AG08396 (cell line): ENCODE data around the gene ARHGAP44.

ENCODE experiments used
- DNase-seq: peaks from one replicate; pipeline ENCODE4 v3.0.0; 2012; ENCODE audit warnings: low spot score, mixed read lengths

ARHGAP44 gene

DNA sequence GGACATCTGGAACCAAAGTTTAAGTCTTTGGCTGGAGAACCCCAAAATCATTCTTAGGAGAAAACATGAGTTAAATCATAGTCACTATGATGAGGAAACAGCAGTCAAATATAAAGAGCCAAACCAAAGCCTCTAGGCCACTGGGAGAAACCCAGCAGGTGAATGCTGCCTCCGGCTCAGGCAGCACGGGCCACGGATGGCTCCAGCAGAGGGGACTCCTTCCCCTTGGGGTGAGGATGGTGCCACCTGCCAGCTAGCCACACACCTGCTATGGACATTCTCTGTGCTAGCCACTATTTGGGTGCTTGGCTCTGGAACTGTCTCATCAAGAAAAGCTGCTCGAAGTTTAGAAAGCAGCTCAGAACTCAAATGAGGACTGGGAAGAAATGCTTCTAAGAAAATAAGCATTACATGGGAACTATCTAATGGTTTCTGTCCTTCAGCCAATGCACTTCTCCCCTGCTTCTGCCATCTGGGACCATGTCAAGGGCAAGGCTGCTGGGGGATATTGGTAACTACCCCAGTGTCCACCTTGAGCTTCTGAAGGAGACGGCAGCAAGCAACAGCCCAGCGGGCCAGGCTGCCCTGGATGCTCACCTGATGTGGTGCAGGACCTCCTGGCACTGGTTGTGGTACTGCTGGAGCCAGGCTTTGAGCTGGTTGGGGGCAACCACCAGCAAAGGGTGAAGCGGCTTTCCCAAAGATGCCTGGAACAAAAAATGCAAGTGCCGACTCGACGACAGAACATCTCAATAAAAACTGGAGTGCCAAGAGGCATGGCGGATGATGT lies 206.0 kb downstream of the ARHGAP44 start:
- DNase-seq: no peak

DNA sequence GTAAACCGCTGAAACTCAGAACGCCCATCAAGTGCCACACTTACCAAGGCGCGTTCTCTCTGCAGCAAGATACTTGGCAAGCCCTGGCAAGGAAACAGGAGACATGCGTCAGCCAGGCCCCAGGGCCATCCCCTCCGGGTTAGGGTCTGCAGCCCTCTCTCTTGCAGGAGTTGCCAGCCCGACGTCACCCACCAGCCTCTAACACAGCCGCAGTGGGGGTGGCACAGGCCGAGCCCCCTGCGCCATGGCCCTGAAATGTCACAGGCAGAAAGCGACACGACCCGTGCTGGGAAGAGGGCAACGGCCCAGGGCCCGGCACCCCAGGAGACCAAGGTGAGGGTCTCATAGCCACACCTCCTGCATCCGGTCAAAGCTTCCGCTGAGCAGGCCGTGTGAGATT lies 206.6 kb downstream of the ARHGAP44 start:
- no peak for DNase-seq

DNA sequence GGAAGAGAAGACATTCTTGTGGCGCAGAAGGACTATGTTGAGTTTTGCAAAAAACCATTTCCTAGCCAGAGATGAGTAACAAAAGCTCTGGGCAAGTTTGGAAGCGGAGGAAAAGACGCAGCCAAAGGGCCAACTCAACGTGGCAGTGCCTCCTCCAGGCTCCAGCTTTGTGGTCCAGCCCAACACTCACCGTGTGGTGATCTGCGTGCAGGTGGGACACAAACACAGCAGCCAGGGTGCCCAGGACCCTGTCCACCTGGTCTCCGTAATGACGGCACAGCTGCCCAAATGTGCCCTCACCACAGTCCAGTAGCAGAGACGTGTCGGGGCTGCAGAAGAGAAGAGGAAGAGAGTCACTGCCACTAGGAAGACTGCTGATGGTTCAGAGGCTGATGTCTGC lies 207.1 kb downstream of the ARHGAP44 start:
- DNase-seq: no peak

- DNase-seq: no peak
Observed at GRCh38 chr17:12996941-12997340, 207.6 kb downstream of the ARHGAP44 start.

DNA sequence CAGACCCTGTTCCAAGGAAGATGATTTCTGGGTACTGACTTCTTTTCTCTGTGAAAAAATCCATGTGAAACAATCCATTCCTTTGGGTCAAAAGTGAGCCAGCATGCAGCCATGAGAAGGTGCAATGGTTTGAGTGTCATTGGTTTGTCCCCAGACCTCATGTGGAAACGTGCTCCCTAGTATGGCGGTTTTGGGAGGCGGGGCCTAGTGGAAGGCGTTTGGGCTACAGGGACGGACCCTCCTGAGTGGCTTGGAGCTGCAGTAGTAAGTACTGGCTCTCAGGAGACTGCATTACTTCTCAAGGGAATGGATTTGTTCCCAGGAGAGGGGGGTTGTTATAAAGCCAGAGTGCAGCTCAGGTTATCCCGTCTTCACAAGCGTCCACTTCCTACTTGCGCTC lies 209.2 kb downstream of the ARHGAP44 start:
- no peak for DNase-seq

- DNase-seq: no peak
Observed at GRCh38 chr17:12998874-12999273, 209.6 kb downstream of the ARHGAP44 start.

DNA sequence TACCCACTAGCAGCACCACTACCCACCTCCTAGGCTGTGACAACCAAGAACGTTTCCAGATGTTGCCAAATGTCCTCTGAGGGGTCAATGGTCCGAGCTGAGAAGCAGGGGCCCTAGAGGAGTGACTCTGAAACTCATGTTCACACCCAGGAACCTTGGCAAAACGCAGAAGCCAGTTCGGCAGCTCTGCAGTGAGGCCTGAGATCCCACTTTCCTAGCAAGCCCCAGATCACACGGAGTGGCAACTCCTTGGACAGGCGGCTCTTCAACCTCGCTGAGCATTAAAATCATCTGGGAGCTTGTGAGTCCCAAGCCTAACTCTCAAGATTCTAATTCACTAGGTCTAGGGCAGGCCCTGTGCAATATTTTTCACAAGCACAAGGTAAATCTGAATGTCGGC lies 211.3 kb downstream of the ARHGAP44 start:
- no peak for DNase-seq

DNA sequence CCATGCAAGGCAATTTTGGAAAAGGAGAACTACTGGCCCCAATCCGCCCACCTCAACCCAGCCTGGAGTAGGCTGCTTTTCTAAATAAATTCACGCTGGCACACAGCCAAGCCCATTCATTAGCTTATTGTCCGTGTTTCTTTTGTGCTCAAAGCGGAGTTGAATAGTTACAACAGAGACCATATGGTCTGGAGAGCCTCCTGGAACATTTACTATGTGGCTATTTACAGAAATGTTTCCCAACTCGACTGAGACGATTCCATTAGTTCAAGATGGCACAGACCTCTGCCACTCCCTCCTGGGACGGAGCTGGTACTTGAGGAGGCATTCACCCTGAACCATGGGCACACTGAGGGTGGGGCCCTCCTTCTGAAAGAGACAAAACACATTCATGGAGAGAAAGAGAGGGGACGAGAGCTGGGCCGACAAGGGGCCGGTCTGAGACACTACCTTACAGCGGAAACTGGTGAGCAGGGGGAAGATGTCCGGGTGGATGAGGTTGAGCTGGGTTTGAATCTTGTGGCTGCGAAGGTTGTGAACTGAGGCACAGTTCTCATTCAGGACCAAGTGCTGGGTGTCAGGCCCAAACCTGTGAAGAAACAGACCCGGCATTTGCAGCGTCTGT lies 212.8 kb downstream of the ARHGAP44 start:
- DNase-seq: no peak

DNA sequence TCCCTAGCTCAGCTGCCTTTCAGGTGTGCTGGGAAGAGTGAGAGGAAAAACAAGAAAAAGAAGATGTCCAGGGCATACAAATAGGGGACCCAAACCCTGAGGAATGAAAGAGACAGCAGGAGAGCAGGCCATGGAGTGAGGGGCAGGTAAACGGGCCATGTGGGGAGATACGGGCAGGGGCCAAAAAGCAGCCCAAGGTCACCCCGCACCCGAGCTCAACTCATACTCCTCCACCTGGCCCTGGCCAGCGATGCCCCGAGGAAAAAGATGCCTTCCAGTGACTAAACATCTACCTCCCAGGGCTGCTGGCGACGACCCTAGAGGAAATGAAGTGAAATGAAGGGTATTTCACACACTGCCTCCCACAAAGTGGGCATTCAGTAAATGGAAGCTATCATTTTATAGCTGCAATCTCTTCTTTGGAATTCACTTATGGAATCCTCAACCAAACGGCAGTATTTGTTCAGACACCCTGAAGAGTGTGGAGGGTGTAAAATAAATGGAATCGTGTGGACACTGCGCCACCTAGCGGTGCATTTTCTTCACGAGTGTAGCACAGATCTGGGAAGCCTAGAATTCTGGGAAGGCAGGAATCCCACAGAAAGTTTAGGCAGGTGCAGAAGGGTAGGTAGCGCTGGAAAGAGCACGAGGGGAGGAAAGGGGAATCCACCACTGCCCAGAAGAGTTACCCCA lies 213.6 kb downstream of the ARHGAP44 start:
- peak; percentile 78 for DNase-seq

DNA sequence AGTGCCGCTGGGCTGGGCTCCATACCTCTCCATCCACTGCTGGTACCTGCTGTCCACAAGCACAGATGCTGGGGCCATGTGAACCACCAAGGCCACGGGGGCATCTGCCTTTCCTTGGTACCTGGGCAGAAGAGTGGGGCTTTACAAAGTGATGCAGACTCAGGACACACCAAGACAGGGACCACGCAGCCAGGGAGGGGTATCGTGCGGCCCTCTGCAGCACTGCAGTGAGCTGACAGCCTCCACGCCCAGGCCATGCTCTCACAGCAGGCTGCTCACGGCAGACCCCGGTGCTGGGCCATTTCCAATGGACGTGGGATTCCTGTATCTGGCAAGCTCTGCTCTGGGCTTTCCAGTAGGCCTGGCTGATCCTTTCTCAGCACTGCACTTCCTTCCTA lies 214.2 kb downstream of the ARHGAP44 start:
- no peak for DNase-seq

GRCh38 chr17:13003927-13004326 lies 214.6 kb downstream of the ARHGAP44 start:
- no peak for DNase-seq

DNA sequence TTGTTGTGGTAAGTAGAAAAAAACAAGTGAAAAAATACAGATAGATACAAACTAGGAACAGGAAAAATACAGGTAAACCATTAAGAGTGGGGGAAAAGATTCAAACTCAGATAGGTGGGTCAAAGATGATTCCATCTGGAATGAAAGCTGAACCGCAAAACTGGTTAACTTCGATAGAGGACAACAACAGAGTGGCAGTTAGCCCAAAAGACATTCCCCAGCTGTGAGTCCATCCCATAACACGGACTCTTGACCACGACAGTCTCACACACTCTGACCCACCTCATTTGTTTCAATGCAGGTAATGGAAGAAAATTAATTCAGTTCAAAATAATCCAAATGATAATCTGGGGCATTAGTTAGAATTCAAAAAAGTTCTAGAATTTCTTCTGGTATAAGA lies 215.0 kb downstream of the ARHGAP44 start:
- DNase-seq: no peak

DNA sequence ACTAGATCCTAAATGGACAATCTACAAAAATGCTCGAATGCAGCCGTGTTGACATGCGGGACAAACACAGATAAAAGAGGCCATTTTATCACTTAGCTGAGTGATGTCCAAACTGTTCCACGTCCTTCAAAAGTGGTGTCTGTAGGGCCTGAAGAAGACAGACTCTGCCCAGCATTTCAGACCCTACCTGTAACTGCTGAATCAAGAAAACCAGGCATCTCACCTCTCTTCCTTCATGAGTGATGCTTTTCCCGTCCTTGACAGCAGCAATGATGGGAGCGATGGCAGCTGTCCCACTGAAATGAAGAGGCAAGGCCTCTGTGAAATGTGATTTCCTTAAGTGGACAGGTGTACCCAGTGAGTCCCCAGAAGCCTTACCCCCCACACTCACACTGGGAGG lies 216.2 kb downstream of the ARHGAP44 start:
- no peak for DNase-seq

- DNase-seq: no peak
Observed at GRCh38 chr17:13008461-13008860, 219.2 kb downstream of the ARHGAP44 start.

DNA sequence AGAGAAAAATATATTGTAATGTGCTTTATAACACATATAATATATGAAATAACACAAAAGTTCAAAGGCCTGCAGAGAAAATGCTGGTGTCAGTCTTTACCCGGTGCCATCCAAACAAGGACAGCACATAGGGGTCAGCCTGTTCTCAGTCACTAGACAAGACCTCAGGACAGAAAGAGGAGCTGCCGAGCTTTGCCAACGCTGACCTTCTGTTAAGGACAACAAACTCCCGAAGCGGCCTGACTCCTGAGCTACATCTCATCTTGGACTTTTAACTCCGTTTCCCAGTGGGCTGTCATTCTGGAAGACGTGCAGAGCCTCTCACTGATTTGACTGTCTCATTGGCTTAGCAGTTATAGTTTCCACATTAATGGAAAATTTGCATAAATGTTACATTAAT lies 221.7 kb downstream of the ARHGAP44 start:
- DNase-seq: no peak

DNA sequence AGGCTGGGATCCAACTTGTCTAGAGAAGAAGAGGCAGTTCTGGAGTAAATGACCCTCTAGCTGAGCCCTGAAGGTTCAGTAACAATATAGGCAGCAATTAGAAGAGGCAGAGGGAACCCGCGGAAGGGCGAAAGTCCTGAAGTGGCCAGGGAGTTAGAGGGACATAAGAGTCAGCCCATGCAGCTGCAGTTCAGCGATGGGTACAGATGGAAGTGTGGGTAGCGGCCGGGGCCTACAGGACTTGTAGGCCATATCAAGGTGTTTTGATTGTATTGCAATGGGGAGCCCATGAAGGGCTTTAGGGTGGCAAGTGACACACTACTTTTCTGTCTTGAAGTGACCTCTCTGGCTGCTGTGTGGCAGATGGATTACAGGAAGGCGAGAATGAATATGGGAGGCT lies 225.5 kb downstream of the ARHGAP44 start:
- no peak for DNase-seq

- peak; percentile 63 for DNase-seq
Observed at GRCh38 chr17:13016881-13017654, 227.8 kb downstream of the ARHGAP44 start.

GRCh38 chr17:13017655-13018459 lies 228.6 kb downstream of the ARHGAP44 start, which contains the start of gene ELAC2:
Gene ELAC2, minus strand, starts transcription at chr17:13018027. Its CDS starts 80 bp downstream, at chr17:13017947.
- DNase-seq: peak; percentile 98

DNA sequence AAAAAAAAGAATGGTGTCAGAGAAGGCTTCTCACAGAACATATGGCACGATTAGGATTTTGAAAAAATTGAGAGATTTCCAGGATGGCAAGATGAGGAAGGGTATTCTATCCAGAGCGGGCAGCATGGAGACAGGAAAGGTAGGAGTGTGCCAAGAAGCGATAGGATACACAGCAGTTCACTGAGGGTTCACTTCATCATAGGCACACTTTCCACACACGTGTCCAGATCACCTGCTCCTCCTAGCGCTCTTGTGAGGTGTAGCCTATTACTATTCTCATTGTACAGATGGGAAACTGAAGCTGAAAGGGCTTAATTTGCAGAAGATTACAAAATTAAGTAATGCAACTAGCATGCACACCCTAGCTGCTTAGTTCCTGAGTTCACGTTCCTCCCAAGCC lies 234.7 kb downstream of the ARHGAP44 start:
- DNase-seq: no peak

DNA sequence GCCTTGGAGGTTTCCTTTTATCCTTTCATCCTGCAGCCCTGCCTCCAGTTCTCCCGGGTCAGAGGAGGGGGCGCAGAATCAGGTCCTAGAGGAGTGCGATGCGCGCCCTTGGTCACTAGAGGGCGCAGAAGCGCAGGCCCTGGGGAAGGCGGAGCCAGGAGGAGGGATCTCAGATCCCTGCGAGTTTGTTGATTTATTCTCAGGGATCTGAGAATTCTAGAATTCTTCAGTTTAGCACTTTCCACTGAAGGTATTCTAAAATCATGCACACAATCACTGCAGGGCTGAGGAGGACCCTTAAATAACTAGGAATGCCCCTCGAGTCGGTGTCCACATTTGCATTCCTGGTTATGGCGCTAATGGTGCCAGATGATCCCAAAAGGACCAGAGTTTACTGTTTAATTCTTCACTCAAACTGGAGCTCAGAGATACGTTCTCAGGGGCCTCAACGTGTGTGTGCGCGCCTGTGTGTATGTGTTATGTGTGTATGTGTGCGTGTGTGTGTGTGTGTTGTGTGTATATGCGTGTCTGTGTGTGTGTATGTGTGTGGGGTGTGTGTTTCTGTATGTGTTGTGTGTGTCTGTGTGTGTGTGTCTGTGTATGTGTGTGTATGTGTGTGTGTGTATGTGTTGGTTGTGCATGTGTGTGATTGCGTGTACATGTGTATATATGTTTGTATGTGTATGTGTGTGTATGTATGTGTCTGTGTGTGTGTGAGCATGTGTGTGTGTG lies 235.4 kb downstream of the ARHGAP44 start:
- DNase-seq: peak; percentile 76

GRCh38 chr17:13025258-13025627 lies 235.9 kb downstream of the ARHGAP44 start:
- DNase-seq: no peak
